GM18870 (cell line): ENCODE results near the gene BBS9.
"Not testable (repeated sequence)": the region's sequence is repeated elsewhere in the genome, so short reads cannot be mapped to it uniquely, and the experiment has no call there.

Source experiments
- ATAC-seq: cut with Tn5 transposase; IDR thresholded peaks from one replicate; pipeline ENCODE4 v1.9.1; 2021; ENCODE audit warnings: moderate library complexity; ENCODE audit not compliant: unreplicated experiment

Gene BBS9

DNA sequence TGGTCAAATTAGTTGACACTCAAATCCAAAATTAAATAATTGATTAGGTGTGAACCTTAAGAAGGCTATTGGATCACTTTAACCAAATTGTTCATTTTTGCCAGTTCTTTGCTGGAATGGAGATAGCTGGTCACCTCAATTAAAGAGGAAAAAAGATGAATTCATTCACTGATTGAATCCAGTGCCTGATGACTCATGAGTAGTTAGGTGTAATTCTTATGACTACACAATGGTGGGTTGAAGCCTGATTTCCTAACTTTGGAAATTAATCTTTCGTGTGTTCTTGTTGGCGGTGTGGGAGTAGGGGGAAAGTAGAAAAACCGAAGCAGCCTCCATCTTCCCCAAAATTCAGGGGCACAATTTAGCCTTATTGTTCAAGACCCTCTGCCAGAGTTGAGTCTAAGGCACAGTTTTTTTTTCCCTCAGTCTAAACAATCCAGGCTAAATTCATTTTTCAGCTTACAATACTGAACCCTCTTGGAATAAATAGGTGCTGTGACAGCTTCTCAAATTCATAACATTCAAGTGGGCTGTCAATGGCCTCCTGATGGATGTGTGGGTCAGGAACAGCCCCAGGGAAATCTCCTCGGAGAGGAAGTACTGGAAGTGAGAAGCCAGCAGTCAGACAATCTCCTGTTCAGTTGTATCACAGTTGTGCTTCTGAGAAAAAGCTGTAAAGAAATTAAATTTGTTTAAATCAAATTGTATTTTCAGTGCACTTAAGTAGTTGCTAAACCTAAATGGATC, 356.6 kb downstream of the BBS9 start:
- no peak for ATAC-seq

DNA sequence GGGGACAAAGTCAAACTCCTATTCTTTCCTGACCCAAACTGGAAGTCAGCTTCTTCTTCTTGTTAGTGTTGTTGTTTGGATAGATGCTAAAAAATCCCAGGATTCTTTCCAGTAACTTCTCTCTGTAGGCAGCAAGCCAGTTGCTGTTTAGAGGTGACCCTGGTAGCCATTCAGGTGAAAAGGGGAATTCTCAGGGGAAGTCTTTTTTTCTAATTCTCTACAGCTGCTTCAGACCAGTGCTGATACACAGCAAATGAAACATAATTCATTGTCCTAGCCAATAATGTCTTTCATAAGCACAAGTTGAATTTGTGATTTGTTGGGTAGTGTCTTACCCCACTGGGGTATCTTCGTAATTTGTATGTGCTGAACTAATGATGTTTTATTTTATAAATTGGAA, 357.3 kb downstream of the BBS9 start:
- ATAC-seq = no peak

DNA sequence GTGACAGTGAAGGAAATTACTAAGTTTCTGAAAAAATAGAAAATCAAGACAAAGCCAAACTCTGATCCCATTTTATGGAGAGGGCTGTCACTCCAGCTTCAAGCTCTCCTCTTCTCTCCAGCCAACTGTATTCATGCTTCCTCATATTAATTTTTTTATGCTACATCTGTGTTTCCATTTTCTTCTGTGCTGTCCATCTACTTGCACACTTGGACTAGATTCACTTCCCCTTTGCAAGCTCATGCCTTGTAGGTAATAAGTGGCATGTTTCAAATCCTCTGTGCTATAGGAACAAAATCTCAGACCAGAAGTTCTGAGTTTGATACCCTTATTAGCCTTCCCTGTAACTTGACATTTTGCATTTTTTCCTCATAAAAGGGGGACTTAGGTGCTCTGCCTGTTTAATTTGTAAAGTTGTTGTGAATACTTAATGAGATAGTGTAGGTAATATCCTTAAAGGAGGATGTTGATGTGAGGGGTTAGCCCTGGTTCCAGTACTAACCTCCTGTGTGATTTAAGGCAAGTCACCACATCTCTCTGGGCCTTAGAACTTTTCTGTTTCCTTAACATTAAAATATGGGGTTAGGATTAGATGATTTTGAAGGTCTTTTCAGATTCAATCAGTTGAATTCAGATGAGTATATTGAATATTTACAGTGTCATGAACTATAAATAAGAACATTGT, 358.8 kb downstream of the BBS9 start:
- ATAC-seq = no peak

DNA sequence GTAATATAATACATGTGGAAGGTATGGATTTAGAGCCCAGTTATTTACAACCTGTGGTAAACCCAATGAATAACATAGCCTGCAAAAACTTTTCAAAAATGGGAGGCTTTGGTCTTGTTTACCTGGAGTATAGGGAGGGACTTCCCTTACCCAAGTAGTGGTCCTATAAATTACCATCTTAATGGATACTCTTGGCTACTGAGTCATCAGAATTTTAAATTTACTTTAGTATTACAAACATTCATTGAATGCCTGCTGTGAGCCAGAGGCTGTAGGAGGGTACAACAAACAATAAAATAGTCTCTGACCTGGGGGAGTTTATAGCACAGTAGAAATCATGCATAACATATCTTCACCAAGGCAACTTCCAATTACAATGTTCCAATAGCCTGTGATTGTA, 365.1 kb downstream of the BBS9 start:
- ATAC-seq = no peak

DNA sequence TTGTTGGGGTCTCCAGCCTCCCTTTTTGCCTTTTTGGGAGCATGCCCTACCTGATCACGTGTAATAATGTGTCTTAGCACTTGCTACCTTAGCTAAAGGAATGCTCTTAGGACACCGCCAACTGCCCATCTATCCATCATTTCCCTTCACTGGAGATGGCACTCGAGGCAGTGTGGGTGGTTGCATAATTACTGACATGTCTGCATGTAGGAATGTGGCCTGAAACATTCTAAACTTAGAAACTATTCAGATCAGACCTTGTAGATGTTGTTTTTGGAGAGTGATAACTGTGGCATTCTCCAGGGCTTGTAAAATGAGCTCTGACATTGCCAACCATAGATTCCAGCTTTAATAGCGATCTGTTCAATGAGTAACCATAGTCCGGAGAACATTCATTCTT, 365.8 kb downstream of the BBS9 start:
- no peak for ATAC-seq

DNA sequence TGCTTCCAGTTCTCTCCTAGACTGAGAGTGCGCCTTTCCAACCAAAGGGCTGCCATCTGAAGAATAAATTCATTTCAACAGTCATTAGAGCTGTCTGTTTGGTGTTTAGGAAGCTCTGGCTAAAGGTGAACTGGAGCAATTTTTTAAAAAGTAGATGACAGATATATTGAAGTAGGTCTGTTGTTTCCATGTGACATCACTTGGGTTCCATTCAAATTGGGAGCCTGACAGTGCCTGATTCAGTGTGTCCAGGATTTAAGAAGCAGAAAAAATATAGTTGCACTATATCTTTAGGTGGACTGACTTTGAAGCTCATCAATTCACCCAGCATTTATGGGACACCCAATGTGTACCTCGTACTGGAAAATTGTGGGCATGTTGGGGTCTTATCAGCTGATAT, 367.7 kb downstream of the BBS9 start:
- no peak for ATAC-seq

DNA sequence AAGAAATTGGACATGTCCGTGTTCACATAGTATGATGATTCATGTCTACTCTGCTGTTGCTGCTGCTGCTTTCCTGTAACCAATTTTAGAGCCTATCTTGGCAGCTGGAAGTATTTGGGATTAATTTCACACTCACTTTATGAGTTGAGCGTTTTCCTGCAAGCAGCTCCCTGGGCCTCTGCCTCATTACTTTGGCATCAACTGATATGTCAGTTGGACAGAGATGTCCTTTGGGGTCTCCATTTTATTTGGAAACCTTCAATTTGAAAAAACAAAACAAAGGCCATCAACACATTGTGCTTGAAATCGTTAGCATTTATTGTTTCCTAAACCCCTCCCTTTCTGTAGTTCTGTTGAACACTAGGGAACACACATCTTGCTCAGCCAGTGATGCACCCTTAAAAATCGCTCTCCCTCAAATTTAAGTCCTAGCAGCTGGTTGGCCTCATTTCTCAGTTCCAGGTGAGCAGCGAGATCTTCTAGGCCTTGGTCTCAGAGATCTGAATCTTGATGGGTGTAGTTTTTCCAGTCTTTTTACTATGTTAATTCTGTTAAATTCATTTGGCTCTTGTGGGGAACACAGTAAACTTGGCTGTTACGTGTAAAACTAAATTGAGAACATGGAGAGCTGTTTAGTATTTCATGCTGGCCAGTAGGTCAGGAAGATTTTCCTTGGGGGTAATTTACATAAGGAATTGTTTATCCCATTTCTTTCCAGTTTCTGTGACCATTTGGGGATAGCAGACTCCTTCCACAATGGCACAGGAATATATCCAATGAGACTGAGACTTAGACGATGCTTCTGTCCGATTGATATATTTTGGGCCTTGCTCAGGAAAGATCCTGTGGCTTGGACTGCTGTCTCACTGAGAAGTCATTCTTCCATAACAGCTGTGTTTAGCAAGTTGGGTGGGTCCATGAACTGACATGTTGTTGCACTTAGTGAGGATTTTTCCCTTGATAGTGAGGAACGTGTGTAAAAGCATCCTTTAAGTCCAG, 371.6 kb downstream of the BBS9 start:
- no peak for ATAC-seq

DNA sequence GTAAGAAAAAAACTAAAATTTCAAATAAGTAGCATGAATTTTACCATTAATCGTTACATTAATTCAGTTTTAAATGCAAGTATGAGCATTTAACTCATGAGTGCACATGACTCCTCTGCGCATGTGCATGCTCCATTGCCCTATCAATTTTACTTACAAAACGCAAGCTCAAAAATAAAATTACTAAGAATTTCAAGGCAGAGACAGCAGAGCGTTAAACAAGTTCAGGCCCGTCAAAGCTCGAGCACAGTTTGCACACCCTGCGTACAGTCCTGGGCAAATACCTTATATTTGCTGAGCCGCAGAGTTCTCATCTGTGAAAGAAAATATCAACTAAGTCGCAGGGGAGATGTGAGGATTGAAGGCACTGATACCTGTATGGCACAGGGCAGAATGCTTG, 373.6 kb downstream of the BBS9 start:
- ATAC-seq = no peak

DNA sequence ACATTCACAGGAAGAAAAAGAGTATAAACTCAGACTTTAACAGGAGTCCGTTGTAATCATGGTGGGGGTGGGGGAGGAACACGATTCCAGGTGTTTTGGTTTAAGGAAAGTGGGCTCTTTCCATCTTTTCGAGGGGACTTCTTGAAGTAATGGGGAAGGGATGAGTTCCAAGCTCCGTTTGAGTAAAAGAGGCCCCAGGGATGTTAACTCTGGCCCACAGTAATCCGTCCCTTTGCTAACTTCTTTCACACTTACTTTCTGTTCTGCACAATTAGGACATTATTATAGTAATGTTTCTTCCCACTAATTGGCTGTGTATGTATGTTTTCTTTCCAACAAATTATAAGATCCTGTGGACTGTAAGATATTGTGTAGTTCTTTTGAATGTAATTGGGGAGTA, 374.4 kb downstream of the BBS9 start:
- ATAC-seq = no peak

DNA sequence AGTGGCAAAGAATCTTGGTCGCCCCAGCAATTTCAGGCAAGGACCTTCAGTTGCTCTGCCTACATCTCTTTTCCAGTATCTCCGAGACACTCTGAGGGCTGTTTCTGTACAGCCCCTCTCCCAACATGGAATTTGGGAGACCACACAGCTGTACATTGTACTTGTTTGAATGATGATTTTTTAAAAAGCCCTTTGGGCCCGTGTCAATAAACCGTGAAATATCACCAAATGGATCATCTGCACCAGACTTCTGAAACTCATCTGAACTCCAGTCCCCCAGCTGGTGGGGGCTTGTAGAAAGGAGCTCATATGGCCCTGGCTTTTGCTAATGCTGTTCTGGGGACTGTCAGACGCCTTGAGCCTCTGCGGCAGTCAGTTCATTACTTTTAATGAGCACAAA, 374.9 kb downstream of the BBS9 start:
- no peak for ATAC-seq

DNA sequence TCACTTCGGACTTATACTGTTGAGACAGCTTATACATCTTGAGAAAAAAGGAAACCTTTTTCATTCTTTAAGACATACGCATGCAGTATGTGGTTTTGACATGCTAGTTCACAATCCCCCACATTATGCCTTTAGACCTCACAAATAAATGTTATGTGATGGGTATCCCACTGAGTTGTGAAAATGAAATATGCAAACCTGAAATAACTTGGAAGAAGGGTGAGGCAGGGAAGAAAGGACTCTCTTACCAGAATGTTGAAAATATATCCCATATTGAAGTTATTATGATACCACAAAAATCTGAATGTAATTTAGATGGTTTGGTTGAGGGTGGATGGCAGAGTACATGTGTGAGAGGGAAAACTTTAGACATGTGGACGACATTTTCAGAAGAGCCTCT, 379.8 kb downstream of the BBS9 start:
- ATAC-seq = no peak

DNA sequence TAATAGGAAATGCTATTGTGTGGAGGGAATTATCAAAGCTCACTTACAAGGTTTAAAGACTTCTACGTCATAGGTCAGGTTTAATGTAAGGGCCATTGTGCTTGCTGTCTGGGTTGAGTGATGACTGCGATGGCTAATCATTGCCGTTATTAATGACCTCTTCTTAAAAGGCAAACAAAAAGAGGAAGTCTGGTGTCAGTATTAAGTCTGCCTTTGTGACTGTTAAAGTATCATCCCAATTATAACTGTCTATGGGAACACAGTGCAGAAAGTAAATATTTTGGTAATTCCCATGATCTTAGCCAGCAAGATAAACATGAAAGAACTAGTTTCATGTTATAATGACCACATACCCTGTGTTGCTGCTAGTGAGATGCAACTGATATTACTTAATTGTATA, 382.4 kb downstream of the BBS9 start:
- ATAC-seq = no peak

DNA sequence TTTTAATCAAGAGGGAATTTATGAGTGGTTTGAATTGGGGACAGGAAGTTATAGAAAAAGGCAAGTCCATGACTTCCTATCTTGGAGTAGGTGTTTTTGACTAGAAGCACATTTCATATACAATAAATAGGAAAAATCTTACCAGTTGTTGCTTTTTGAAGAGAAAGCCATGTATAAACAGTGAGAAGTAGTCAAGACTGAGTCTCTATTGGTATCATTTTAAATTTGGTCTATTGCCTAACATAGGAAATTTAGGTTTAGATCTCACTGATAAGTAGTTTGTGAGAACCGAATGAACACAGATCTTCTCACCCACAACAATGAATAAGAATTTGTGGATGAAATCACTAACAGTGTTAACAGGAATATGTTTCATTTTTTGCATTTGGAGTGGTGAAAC, 387.2 kb downstream of the BBS9 start:
- ATAC-seq = no peak

DNA sequence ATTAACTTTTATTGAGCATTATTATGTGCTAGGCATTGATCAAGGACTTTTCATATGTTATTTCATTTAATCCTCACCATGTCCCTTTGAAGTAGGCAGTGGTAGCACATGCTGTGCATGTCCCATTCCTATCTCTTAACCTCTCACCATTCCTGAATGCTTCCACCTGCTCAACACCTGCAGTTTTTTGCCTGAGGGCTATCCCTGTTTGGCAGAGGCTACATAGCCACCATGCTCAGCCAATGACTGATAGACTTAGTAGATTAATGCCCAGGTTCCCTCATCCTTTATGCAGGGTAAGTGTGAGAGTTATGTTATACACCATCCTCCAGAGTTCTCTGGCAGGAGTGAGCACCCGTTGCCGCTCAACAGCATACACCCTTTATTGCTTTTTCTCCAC, 387.8 kb downstream of the BBS9 start:
- no peak for ATAC-seq

DNA sequence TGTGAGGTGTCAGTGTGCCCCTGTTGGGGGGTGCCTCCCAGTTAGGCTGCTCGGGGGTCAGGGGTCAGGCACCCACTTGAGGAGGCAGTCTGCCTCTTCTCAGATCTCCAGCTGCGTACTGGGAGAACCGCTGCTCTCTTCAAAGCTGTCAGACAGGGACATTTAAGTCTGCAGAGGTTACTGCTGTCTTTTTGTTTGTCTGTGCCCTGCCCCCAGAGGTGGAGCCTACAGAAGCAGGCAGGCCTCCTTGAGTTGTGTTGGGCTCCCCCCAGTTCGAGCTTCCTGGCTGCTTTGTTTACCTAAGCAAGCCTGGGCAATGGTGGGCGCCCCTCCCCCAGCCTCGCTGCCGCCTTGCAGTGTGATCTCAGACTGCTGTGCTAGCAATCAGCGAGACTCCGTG, 397.6 kb downstream of the BBS9 start:
- not testable (repeated sequence) for ATAC-seq

DNA sequence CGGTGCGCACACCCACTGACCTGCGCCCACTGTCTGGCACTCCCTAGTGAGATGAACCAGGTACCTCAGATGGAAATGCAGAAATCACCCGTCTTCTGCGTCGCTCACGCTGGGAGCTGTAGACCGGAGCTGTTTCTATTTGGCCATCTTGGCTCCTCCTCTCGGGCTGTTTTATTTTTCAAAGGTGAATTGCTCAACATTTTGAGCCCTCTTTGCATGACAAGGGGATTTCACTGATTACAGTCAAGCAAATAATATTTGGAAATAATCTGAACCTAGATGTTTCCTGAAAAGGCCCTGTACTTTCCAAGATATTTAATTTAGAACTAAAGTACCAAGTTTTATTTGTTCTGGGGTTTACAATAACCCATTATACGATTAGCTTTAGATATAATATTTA, 398.2 kb downstream of the BBS9 start:
- not testable (repeated sequence) for ATAC-seq

DNA sequence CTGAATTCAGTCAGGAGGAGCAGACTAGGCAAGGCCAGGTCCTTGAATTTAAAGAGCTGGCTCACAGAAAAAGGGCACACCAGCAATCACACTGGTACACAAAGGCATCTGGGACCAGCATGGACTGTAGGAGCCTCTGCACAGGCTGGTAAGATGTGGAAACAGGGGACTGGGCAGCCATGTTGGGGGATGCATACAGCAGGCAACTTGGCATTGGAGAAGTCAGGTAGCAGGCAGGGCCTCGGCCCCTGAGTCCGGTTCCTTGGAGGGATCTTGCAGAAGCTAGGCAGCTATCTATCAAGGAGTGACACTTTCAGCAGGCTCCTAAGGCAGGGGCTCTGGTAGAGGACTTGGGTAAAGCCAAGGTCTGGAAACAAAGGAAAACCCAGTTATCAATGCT, 399.7 kb downstream of the BBS9 start:
- ATAC-seq = no peak

DNA sequence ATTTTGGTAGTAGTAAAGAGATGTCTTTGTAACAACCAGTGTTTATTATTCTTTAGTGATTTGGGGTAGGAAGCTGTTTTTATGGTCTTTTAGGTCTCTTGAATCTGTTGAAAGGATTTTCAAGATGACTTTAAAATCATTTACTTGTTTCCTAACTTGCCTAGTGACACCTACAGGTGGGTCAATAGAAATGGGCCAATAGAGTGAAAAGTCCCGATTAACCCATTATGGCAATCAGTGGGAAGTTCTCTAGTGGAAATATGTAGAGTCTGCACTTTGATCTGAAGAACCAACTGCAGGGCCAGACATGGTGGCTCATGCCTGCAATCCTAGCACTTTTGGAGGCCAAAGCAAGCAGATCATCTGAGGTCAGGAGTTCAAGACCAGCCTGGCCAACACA, 401.3 kb downstream of the BBS9 start:
- no peak for ATAC-seq

DNA sequence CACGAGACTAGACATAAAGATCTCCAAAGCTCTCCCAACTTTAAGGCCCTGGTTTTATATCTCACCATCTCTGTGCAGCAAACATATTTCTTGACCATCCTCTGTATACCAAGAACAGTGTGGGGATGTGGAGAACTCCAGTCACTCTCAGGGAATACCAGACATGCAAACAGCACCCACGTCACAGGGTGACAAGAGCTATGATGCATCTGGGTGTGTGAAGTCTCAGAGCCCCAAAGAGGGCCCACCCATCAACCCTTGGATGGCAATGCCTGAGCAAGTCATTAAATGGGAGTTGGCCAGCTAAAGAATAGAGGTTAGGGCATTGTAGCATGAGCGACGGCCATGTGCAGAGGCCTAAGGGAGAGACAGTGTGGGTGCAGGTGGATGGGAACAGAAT, 402.5 kb downstream of the BBS9 start:
- ATAC-seq = no peak

DNA sequence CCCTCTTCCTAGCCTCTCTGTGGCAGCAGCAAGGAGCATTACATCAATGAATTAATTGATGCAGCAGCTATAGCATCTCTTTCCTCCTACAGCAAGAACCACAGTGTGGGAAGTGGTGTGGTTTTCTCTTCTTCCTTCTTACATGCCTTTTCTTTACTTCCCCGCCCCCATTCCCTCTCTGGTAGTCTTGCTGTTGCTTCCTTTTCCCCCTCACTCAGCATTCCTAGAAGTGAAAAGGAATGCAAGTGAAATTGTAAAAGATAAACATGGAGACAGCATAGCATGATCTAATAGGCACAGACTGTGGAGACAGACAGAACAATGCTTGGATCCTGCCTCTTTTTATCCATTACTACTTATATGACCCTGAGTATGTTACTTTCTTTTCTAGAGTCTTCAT, 405.5 kb downstream of the BBS9 start:
- no peak for ATAC-seq

DNA sequence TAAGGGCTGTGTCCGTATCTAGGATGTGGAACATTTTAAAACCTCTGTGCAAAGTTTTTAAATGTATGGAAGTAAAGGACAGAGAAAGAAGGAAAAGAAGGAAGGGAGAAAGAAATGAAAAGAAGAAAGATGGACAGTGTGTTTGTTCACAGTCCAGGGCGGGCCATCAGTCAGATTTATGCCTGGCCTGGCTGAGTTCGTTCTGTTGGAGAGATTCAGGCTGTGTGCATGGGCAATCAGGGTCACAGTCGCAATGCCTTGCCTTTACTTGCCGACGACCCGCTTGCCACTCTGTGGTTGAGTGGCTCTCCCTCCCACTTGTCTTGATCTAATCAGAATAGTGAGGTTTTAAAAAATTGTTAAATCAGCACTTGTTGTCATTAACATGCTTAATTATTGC, 406.6 kb downstream of the BBS9 start:
- no peak for ATAC-seq
